Ishikawa (cell line): Measurements from ENCODE around the gene ZNF322.

Source experiments
- CEBPB ChIP-seq: IDR thresholded peaks from 2 replicates; pipeline ENCODE4 v1.6.1; 2012
- CREB1 ChIP-seq: IDR thresholded peaks from 2 replicates; pipeline ENCODE4 v1.6.1; 2012; ENCODE audit warnings: low read depth
- EGR1 ChIP-seq: IDR thresholded peaks from 2 replicates; pipeline ENCODE4 v1.6.1; 2012
- EP300 ChIP-seq: IDR thresholded peaks from 2 replicates; pipeline ENCODE4 v1.6.1; 2012; ENCODE audit warnings: borderline replicate concordance
- FOXM1 ChIP-seq: IDR thresholded peaks from 2 replicates; pipeline ENCODE4 v1.6.1; 2012; ENCODE audit warnings: low read depth, borderline replicate concordance
- NFIC ChIP-seq: IDR thresholded peaks from 2 replicates; pipeline ENCODE4 v1.6.1; 2012
- RAD21 ChIP-seq: IDR thresholded peaks from 2 replicates; pipeline ENCODE4 v1.6.1; 2012; ENCODE audit warnings: low read depth
- TAF1 ChIP-seq: IDR thresholded peaks from 2 replicates; pipeline ENCODE4 v1.6.1; 2012; ENCODE audit warnings: low read depth, mild to moderate bottlenecking
- TCF12 ChIP-seq: IDR thresholded peaks from 2 replicates; pipeline ENCODE4 v1.6.1; 2012; ENCODE audit warnings: low read depth
- TEAD4 ChIP-seq: IDR thresholded peaks from 2 replicates; pipeline ENCODE4 v1.6.1; 2012
- YY1 ChIP-seq: IDR thresholded peaks from 2 replicates; pipeline ENCODE4 v1.6.1; 2012; ENCODE audit warnings: low read depth
- ZBTB7A ChIP-seq: IDR thresholded peaks from 2 replicates; pipeline ENCODE4 v1.6.1; 2012; ENCODE audit warnings: low read depth
- TF ChIP-seq, protein P1 (sequence below): IDR thresholded peaks from 2 replicates; pipeline ENCODE4 v1.6.1; 2012
- TF ChIP-seq, protein P2 (sequence below): IDR thresholded peaks from 2 replicates; pipeline ENCODE4 v1.6.1; 2012; ENCODE audit warnings: low read depth, mild to moderate bottlenecking
- TF ChIP-seq, protein P3 (sequence below): IDR thresholded peaks from 2 replicates; pipeline ENCODE4 v1.6.1; 2012

The ZNF322 gene

DNA sequence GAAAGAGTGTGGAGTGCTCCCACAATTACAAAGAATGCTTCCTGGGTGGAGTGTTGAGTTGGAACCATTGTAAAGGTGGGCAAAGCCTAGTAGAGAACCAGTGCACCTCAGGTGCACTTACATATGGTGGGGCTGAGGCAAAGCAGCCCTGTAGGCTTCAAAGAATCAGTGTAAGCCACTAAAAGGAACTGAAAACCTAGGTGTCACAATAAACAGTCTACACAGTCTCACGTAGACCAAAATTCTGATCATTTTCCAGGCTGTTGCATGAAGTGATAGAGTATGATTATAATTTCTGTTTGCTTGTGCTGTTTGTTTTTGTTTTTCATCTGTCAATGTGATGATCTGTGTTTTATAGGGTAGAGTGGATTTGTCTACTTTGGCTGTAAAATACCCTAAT lies 60.0 kb downstream of the ZNF322 start:
- TF ChIP-seq, protein P1, sequence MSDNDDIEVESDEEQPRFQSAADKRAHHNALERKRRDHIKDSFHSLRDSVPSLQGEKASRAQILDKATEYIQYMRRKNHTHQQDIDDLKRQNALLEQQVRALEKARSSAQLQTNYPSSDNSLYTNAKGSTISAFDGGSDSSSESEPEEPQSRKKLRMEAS = no peak
- TF ChIP-seq RAD21 = no peak
- no peak for TF ChIP-seq NFIC
- TF ChIP-seq EP300 = no peak
- no peak for TF ChIP-seq FOXM1
- no peak for TF ChIP-seq CEBPB
- TF ChIP-seq YY1 = no peak
- TF ChIP-seq EGR1 = no peak
- no peak for TF ChIP-seq ZBTB7A
- TF ChIP-seq, protein P2, sequence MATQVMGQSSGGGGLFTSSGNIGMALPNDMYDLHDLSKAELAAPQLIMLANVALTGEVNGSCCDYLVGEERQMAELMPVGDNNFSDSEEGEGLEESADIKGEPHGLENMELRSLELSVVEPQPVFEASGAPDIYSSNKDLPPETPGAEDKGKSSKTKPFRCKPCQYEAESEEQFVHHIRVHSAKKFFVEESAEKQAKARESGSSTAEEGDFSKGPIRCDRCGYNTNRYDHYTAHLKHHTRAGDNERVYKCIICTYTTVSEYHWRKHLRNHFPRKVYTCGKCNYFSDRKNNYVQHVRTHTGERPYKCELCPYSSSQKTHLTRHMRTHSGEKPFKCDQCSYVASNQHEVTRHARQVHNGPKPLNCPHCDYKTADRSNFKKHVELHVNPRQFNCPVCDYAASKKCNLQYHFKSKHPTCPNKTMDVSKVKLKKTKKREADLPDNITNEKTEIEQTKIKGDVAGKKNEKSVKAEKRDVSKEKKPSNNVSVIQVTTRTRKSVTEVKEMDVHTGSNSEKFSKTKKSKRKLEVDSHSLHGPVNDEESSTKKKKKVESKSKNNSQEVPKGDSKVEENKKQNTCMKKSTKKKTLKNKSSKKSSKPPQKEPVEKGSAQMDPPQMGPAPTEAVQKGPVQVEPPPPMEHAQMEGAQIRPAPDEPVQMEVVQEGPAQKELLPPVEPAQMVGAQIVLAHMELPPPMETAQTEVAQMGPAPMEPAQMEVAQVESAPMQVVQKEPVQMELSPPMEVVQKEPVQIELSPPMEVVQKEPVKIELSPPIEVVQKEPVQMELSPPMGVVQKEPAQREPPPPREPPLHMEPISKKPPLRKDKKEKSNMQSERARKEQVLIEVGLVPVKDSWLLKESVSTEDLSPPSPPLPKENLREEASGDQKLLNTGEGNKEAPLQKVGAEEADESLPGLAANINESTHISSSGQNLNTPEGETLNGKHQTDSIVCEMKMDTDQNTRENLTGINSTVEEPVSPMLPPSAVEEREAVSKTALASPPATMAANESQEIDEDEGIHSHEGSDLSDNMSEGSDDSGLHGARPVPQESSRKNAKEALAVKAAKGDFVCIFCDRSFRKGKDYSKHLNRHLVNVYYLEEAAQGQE = no peak
- TF ChIP-seq TAF1 = no peak
- no peak for TF ChIP-seq TCF12
- TF ChIP-seq CREB1 = no peak
- TF ChIP-seq, protein P3, sequence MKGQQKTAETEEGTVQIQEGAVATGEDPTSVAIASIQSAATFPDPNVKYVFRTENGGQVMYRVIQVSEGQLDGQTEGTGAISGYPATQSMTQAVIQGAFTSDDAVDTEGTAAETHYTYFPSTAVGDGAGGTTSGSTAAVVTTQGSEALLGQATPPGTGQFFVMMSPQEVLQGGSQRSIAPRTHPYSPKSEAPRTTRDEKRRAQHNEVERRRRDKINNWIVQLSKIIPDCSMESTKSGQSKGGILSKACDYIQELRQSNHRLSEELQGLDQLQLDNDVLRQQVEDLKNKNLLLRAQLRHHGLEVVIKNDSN = no peak
- no peak for TF ChIP-seq TEAD4

DNA sequence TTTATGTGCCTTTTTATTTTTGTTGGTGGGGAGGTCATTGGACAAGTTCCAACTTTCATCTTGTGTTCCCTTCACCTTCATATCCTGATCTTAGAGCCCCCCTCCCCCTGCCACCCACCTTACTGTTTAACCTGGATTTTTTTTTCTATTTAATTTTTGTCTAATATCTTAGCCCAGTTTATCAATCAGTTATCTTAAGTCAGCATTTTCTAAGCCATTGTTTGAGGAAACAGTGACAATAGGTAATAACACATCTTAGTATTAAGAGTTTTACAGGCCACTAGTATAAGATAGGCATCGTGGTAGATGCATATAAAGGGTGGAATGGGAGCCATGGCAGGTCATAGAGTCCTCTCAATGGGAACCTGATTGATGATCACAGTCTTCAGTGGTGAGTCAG lies 60.4 kb downstream of the ZNF322 start:
- TF ChIP-seq, protein P2 = no peak
- TF ChIP-seq, protein P1 = no peak

DNA sequence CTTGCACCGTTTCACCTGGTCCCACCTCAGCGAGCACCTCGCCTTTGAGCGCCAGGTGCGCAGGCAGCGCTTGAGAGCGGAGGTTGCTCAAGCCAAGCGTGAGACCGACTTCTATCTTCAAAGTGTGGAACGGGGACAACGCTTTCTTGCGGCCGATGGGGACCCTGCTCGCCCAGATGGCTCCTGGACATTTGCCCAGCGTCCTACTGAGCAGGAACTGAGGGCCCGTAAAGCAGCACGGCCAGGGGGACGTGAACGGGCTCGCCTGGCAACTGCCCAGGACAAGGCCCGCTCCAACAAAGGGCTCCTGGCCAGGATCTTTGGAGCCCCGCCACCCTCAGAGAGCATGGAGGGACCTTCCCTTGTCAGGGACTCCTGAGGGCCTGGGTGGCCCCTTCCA lies 61.3 kb downstream of the ZNF322 start:
- no peak for TF ChIP-seq TEAD4
- no peak for TF ChIP-seq CEBPB
- TF ChIP-seq, protein P1 = no peak
- no peak for TF ChIP-seq TAF1
- TF ChIP-seq NFIC = no peak
- TF ChIP-seq FOXM1 = no peak
- TF ChIP-seq YY1 = no peak
- TF ChIP-seq CREB1 = no peak
- TF ChIP-seq TCF12 = no peak
- no peak for TF ChIP-seq EGR1

DNA sequence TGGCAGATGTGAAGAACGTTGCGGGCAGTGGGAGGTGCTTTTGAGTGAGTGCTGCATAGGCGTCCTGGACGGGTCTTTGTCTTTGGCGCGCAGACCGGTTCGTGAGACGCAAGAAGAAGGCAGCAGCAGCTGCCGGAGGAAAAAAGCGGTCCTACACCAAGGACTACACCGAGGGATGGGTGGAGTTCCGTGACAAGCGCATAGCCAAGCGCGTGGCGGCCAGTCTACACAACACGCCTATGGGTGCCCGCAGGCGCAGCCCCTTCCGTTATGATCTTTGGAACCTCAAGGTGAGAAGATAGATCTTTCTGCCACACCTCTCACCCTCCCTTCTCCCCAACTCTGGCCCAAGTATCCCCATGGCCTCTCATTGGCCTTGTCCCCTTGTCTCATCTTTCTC lies 61.7 kb downstream of the ZNF322 start:
- TF ChIP-seq EGR1 (no peak), EP300 (no peak), RAD21 (no peak), ZBTB7A (no peak), TEAD4 (no peak), FOXM1 (no peak), YY1 (no peak), TAF1 (no peak), CEBPB (no peak), CREB1 (no peak)
- TF ChIP-seq, protein P1 = no peak
- TF ChIP-seq, protein P2 = no peak
- TF ChIP-seq, protein P3 = no peak

DNA sequence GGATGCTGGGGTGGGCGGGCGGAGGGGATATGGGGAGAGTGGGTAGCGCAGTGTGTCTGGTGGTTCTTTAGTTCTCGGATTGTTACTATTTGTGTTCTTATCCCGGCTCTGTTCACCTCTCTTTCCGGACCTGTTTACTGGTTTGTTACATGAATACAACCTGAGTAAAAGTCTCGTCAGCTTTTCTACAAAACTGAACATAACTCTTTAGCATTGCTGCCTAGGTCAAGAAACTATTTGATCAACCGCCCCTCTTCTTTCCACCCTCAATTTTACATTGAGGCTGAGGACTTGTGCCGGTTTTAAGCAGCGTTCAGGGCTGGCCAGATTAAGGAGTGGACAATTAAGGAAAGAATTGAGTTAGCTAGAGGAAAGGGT lies 62.2 kb downstream of the ZNF322 start:
- TF ChIP-seq FOXM1 (no peak), TEAD4 (no peak), TAF1 (no peak), CREB1 (no peak), TCF12 (no peak), CEBPB (no peak), ZBTB7A (no peak), EP300 (no peak), NFIC (no peak), YY1 (no peak), RAD21 (no peak), EGR1 (no peak)
- TF ChIP-seq, protein P1 = no peak
- TF ChIP-seq, protein P2 = no peak
- TF ChIP-seq, protein P3 = no peak
